Nephron (organoid): ENCODE measurements around the gene GRM8.

Experiments used
- H3K27ac Mint-ChIP-seq, 3 experiments: 2 replicates each; pipeline ENCODE4 v1.8.0; 2020; ENCODE audit warnings: mixed read lengths in 3 of 3, mild to moderate bottlenecking in 2 of 3, moderate library complexity in 1 of 3
- H3K27me3 Mint-ChIP-seq: 2 replicates; pipeline ENCODE4 v1.8.0; 2021; ENCODE audit warnings: low read depth, mild to moderate bottlenecking, moderate library complexity, mixed read lengths
- H3K36me3 Mint-ChIP-seq: 2 replicates; pipeline ENCODE4 v1.8.0; 2020; ENCODE audit warnings: low read depth, mixed read lengths
- H3K4me1 Mint-ChIP-seq: 2 replicates; pipeline ENCODE4 v1.8.0; 2020; ENCODE audit warnings: mixed read lengths
- H3K4me3 Mint-ChIP-seq, 3 experiments: 2 replicates each; pipeline ENCODE4 v1.8.0; 2020; ENCODE audit warnings: mild to moderate bottlenecking in 3 of 3, mixed read lengths in 3 of 3, moderate library complexity in 2 of 3
- H3K9me3 Mint-ChIP-seq: 2 replicates; pipeline ENCODE4 v1.8.0; 2020; ENCODE audit warnings: mixed read lengths
- TF ChIP-seq, protein P1 (sequence below), 3 experiments: fragments of 200-600 bp; sonication (generic); IDR thresholded peaks; one replicate each; pipeline ENCODE4 v1.5.0; 2021; ENCODE audit warnings: antibody characterized with exemption in 3 of 3; ENCODE audit not compliant: unreplicated experiment in 3 of 3

Gene GRM8

DNA sequence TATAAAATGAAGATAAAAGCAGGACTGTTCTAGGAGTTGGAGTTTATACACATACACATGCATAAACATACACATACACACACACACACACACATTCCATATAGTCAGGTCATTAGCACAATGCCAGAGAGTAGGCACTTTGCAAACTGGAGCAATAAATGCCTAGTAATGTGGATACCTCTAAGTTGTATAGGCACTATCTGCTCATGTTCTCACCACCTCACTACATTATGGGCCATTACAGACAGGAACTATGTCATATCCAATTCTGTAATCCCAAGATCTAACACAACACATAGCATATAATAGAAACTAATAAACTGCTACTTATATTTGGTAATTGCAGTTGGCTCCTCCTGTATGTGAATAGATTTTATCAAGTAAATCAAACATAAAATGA, 115.6 kb downstream of the GRM8 start:
- H3K36me3 Mint-ChIP-seq = no peaks in the 10 kb centered on the region
- H3K27ac Mint-ChIP-seq = no peak overlapping the region
- H3K4me3 Mint-ChIP-seq = no peak overlapping the region
- no peaks in the 10 kb centered on the region for H3K27me3 Mint-ChIP-seq
- no peaks in the 10 kb centered on the region for H3K4me1 Mint-ChIP-seq
- H3K9me3 Mint-ChIP-seq = no peaks in the 10 kb centered on the region
- TF ChIP-seq, protein P1, sequence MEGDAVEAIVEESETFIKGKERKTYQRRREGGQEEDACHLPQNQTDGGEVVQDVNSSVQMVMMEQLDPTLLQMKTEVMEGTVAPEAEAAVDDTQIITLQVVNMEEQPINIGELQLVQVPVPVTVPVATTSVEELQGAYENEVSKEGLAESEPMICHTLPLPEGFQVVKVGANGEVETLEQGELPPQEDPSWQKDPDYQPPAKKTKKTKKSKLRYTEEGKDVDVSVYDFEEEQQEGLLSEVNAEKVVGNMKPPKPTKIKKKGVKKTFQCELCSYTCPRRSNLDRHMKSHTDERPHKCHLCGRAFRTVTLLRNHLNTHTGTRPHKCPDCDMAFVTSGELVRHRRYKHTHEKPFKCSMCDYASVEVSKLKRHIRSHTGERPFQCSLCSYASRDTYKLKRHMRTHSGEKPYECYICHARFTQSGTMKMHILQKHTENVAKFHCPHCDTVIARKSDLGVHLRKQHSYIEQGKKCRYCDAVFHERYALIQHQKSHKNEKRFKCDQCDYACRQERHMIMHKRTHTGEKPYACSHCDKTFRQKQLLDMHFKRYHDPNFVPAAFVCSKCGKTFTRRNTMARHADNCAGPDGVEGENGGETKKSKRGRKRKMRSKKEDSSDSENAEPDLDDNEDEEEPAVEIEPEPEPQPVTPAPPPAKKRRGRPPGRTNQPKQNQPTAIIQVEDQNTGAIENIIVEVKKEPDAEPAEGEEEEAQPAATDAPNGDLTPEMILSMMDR (IDR thresholded peaks at IDR 0.05; ENCODE audit: unreplicated experiment in 3 of 3) = no peak

DNA sequence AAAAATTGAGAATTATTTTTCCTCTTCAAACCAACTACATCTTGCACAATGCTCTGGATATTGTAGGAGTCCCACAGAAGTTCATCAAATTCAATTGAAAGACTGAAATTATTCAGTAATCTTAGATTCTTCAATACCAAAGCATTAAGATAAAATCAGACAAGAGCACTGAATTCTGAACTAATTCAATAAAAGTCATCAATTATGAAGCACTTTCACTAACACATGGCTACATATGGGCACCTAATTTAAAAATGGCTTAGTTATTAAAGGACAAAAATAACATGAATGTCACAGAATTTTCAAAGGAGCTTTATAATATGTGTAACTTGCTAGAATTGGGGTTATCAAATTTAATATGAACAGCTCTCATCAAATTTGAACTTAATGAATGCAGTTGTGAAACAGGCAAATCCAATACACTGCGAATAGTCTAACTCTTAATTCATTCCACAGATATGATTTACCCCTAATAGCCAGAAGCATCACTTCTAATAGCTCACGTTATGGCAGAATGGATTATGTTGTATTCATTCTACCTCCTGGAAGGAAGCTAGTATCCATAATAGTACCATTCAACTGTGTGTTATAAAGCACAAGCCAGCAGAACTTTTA, 116.8 kb downstream of the GRM8 start:
- Mint-ChIP-seq H3K4me3 (no peak overlapping the region), H3K4me1 (no peaks in the 10 kb centered on the region), H3K36me3 (no peaks in the 10 kb centered on the region), H3K27me3 (no peaks in the 10 kb centered on the region), H3K27ac (no peak overlapping the region), H3K9me3 (no peaks in the 10 kb centered on the region)
- TF ChIP-seq, protein P1 (IDR thresholded peaks at IDR 0.05; ENCODE audit: unreplicated experiment in 3 of 3) = no peak

DNA sequence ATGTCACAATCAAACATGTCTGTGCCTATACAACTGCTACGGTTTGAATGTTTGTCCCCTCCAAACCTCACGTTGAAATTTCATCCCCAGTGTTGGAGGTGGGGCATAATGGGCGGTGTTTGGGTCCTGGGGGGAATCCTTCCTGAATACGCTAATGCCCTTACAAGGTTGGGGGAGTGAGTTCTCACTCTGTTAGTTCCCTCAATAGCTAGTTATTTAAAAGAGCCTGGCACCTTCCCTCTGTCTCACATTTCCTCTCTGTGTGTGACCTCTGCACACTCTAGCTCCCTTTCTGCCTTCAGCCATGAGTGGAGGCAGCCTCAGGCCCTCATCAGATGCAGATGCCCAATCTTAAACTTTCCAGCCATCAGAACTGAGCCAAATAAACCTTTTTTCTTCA, 129.5 kb downstream of the GRM8 start:
- H3K27me3 Mint-ChIP-seq = no peaks in the 10 kb centered on the region
- H3K4me3 Mint-ChIP-seq = no peak overlapping the region
- no peaks in the 10 kb centered on the region for H3K36me3 Mint-ChIP-seq
- no peaks in the 10 kb centered on the region for H3K4me1 Mint-ChIP-seq
- no peak overlapping the region for H3K27ac Mint-ChIP-seq
- no peaks in the 10 kb centered on the region for H3K9me3 Mint-ChIP-seq
- TF ChIP-seq, protein P1 (IDR thresholded peaks at IDR 0.05; ENCODE audit: unreplicated experiment in 3 of 3) = no peak

DNA sequence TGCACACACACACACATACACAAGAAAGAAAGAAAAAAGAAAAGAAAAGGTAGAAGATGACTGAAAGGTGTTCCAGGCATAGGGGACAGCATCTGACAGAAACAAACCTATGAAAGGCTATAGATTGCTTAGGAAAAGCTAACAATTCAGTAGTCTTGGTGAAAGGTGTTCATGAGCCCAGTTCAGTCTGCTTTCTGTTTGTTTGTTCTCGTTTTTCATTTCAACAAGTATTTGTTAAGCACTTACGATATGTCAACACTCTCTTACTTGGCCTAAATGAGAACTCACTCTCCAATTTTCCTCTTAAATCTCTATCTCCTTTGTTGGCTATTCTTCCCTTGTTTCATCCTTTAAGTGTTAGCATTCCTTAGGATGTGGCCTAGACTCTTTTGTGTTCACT, 133.2 kb downstream of the GRM8 start:
- TF ChIP-seq, protein P1 (IDR thresholded peaks at IDR 0.05; ENCODE audit: unreplicated experiment in 3 of 3) = no peak
- Mint-ChIP-seq H3K4me1 (no peaks in the 10 kb centered on the region), H3K27me3 (no peaks in the 10 kb centered on the region), H3K9me3 (no peaks in the 10 kb centered on the region), H3K4me3 (no peak overlapping the region), H3K36me3 (no peaks in the 10 kb centered on the region), H3K27ac (no peak overlapping the region)

DNA sequence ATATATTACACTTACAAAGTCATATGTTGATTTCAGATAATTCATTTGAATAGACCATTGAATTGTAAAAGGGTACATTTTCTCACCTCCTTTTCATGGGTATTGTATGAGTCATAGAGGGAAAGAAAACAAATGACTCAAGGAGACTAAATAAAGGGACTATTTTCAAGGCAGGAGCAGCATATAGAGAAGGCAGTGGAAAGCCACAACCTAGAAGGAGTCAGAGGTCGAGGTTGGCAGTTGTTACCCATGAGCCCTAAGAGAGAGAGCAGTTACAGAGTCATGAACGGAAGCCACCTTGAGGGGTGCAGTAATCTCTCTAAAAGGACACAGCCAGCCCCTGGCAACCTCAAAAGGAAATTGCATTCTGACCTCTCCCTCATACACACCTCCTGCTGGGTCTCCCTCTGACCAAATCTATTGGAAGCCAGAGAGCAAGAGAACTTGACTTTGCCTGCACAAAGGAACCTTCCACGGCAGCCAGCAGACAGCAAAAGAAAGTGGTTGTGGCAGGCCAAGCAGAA, 137.9 kb downstream of the GRM8 start:
- no peak overlapping the region for H3K27ac Mint-ChIP-seq
- no peaks in the 10 kb centered on the region for H3K9me3 Mint-ChIP-seq
- no peak overlapping the region for H3K4me3 Mint-ChIP-seq
- H3K27me3 Mint-ChIP-seq = no peaks in the 10 kb centered on the region
- H3K4me1 Mint-ChIP-seq = no peaks in the 10 kb centered on the region
- H3K36me3 Mint-ChIP-seq = no peaks in the 10 kb centered on the region
- TF ChIP-seq, protein P1 (IDR thresholded peaks at IDR 0.05; ENCODE audit: unreplicated experiment in 3 of 3) = no peak

DNA sequence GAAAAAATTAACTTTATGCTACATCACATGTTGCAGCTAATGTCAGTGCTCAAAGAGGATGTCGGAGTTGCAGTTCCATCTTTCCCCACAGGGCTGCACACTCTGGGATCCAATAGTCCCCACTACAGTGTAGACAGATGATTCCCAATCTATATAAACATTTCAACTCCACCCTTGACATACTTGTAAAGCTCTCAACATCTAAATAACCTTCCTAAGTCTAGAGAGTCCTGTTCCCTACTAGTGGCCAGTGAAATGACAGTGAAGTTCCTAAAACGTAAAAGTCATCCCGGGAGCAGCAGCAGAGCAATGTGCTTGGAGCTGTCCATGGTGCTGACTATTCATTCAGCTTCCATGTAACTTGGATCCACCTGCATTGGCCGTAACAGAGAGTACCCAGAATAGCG, 145.1 kb downstream of the GRM8 start:
- H3K4me1 Mint-ChIP-seq = no peaks in the 10 kb centered on the region
- no peaks in the 10 kb centered on the region for H3K27me3 Mint-ChIP-seq
- no peaks in the 10 kb centered on the region for H3K36me3 Mint-ChIP-seq
- H3K9me3 Mint-ChIP-seq = no peaks in the 10 kb centered on the region
- no peak overlapping the region for H3K27ac Mint-ChIP-seq
- TF ChIP-seq, protein P1 (IDR thresholded peaks at IDR 0.05; ENCODE audit: unreplicated experiment in 3 of 3) = peak; percentile 46 to 54 (median 53)
- no peak overlapping the region for H3K4me3 Mint-ChIP-seq
